GM19193 (cell line): ENCODE data around the gene RING1.

Source experiments
- POLR2A ChIP-seq: IDR thresholded peaks from 4 replicates; pipeline ENCODE4 v1.6.1; 2011; ENCODE audit not compliant: insufficient read depth, insufficient read length; ENCODE audit errors: extremely low read depth

Gene RING1

DNA sequence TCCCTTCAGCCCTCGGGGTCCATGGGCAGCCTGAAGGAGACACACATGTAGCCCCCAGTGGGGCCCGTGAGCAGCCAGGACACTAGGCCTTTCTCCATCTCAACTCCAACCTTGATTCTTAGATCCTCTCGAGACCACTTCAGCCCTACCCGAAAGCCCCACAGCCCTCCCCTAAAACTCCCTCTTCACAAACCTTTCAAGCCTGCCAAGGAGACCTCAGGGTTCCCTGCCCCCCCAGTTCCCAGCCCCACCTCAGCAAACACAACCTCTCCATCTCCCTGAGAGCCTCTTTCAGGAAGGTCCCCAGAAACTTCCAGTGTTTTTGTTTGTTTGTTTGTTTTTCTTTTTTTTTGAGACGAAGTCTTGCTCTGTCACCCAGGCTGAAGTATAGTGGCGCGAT lies 27.2 kb upstream of the RING1 start:
- no peak for TF ChIP-seq POLR2A

DNA sequence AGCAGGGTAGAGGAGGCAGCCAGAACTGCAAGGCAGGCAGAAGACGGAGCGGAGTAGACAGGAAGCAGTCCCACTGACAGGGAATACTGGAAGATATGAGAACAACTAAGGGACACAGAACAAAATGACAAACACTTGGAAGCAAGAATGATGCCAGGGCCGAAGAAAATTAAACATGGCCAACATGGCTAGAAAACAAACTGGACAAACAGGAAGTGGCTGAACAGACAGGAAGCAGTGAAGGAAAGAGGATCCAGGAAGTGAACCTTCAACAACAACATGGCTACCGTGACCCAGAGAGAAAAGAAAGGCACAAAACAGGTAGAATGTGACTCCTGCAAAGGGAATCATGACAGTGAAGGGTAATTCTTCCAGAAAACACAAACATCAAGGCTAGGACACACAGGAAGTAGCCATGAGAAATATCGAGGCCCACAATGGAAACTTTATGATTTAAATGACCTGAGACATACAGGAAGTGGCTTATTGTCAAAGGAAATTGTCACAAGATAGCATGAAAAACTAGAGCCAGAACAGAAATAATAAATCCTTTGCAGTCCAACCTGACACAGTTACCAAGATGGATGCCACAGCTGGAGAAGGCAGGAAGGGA lies 25.1 kb upstream of the RING1 start:
- no peak for TF ChIP-seq POLR2A

DNA sequence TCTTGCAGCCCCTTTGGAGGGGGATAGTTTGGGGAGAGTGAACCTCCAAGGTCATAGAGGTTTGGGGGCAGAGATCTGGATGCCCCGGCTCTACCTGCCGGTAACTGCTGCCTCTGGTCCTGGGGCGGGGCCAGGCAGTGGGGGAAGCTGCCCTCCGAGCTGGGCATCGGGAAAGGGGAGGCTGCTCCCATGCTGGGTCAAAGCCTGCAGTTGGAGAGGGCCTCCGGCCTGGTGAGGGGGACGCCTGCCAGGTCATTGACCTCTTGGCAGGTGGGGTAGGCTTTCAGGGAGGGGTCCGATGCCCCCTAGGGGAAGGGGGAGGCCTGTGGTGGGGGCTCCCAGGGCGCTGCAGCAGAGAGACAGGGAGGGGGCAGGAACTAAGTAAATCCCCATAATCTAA lies 23.1 kb upstream of the RING1 start:
- no peak for TF ChIP-seq POLR2A

DNA sequence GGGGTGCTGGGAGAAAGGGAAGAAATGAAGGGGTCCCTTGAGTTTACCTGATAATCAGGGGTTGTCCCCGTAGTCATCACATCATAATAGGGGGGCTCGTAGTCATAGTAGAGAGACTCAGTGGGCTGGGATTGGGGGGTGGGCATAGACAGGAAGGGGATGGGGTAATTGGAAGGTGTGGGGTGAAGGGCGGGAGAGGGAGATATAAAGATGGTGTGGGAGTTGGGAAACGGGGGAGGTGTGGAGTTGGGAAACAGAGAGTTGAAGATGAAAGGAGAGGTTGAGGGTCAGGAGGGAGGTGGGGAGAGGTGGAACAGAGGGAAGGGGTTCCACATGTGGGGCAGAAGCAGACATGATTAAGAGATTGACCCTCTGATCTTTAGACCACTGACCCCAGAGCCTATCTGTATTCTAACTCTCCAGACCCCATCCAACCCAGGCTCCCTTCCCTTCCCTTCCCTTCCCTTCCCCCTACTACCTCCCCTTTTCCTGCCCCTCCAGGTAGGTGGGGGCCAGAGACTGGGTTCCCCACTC lies 22.6 kb upstream of the RING1 start:
- TF ChIP-seq POLR2A = no peak

DNA sequence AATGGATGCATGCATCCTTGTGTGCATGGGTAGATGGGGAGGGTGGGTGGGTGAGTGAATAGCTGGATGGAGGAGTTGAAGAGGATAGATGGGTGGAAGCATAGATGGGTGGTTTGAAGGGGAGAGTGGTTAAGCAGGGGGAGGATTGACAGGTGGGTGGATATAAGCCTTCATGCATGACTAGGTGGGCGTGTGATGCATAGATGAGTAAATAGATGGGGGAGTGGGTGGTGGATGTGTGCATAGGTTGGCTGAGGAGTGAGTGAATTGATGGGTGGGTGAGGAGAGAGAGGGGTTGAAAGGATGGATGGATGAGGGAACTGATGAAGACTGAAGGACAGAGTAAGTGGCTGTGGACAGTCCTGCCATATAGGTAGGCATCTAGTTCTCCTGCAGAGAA lies 20.5 kb upstream of the RING1 start:
- no peak for TF ChIP-seq POLR2A

DNA sequence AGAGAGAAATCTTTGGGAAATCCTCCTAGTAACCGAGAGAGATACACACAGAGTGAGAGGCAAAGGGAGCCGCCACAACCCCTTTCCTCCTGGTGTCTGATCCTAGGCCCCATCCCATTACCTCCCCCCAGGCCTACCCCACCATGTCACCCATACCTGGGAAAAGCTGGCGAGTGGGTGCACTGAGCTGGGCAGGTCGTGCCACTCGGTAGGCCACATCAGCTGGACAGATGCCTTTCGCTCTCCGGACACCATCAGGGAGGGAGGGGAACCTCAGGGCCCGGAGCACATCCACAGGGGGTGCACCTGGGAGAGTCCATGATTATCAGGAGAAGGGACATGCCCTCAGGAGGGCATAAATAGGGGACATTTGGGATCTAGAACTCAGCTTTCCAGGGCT lies 19.1 kb upstream of the RING1 start:
- TF ChIP-seq POLR2A = no peak

DNA sequence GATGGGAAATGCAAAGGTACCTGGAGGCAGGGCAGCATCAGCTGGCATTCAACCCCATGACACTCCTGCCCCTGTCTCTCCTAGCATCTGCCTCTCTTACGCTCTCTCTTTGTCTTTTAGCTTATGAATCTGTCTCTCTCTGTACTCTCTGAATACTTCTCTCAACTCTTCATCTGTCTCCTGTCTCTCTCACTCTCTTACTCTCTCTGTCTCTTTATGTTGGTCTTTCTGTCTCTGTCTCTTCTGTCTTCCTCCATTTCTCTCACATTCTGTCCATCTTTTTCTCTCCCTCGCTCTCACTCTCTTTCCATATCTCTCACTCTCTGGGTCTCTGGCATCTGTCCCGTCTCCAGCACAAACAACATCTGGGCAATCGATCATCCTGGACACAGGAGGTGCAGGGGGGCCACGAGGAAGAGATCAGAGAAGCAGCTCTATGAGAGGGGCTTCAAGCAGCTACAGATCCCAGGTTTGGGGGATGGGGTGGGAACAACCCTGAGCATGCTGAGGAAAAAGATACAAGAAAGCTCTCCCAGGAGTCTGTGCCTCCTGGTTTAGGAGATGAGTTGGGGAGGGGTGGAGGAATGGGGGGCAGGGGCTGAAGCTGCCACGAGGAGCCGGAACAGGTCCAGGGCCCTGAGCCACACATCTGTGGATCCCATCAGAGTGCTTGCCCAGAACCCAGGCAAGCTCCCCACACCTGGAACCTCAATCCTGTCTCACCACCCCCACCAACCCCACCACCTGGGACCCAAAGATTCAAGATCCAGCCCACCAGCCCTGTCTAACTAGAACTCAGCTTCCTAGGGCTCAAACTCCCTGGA lies 18.5 kb upstream of the RING1 start:
- TF ChIP-seq POLR2A = no peak

DNA sequence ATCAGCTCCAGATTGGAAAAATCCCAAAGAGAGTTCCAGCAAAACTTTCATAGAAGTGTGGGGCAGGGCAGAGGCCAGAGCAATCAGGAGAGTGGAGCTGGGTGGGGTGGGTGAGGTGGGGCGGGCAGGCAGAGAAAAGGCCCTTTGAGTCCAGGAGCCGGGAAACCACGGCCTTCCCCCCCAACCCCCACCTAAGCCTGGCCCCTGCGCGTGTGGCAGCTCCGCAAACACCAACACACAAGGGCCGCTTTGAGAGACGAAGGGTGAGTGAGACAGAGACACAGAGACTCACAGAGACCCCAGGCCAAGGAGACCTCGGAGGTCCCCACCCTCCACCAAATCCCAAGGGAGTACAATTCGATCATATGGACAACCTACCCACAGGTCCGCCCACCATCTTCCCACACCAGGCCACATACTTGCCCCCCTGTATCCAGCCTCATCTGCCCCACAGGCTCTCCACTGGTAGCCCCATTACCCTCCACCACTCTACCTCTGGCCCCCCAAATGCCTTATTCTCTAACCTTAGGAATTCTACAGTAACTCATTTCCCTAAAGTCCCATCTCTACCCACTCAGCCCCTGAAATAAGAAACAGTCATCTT lies 17.7 kb upstream of the RING1 start:
- TF ChIP-seq POLR2A = no peak

DNA sequence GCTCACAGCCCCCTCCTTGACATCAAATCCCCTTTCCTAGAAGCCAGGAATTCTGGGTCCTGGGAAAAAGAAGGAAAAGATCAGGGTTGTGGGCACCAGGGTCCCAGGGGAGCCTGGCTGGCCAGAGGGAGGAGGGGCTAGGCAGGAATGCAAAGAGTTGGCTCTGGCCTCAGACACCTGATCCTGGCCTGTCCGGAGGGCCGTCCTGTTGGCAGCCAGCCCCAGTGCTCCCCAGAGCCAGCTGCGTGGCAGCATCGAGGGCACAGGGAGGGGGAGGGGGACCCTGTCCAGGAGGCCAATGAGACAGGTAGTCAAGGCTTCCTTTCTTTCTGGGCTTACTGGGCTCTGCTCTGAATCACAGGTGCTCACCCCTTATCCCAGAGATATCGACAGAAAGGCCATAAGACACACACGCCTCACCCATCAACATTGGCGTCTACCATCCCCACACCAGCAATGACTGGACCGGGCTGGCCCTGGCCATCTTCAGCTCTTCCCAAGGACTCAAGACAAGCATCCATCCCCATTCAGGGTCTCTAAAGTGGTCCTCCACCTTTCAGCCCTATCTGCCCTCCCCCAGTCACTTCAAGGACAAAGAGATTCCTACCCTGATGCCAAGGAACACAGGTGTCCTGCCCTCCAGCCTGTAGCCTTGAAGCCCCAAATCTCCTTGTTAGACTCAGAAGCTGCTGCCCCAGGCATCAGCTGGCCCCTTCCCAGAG lies 16.8 kb upstream of the RING1 start:
- TF ChIP-seq POLR2A = no peak

DNA sequence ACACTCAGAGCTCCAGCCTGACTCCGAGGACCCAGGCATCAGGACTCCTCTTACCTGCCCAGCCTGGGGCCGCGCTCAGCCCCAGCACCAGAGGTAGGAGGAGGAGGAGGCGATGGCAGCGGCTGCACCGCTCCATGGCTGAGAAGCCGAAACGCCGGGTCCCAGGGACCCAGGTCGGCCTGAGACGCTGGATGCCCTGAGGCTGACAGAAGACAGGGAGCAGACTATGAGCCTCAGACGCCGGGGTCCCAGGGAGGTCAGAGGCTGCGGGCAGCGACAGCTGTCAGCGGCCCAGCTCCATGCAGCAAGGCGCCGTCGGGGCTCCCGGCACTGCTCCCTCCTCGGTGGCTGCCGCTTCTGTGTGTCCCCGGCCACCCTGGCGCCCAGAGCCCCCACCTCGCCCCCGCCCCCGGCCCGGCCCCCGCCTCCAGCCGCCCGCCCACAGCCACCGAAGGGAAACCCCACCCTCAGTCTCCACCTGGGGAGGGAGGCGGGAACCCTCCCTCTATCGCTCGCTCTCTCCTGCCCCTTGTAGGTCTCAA lies 16.1 kb upstream of the RING1 start, which contains the start of gene COL11A2:
TSS of gene COL11A2 (minus strand) at position 363 of the 542 bp plus-strand sequence. CDS start at position 136, 227 bp downstream.
- TF ChIP-seq POLR2A = no peak

DNA sequence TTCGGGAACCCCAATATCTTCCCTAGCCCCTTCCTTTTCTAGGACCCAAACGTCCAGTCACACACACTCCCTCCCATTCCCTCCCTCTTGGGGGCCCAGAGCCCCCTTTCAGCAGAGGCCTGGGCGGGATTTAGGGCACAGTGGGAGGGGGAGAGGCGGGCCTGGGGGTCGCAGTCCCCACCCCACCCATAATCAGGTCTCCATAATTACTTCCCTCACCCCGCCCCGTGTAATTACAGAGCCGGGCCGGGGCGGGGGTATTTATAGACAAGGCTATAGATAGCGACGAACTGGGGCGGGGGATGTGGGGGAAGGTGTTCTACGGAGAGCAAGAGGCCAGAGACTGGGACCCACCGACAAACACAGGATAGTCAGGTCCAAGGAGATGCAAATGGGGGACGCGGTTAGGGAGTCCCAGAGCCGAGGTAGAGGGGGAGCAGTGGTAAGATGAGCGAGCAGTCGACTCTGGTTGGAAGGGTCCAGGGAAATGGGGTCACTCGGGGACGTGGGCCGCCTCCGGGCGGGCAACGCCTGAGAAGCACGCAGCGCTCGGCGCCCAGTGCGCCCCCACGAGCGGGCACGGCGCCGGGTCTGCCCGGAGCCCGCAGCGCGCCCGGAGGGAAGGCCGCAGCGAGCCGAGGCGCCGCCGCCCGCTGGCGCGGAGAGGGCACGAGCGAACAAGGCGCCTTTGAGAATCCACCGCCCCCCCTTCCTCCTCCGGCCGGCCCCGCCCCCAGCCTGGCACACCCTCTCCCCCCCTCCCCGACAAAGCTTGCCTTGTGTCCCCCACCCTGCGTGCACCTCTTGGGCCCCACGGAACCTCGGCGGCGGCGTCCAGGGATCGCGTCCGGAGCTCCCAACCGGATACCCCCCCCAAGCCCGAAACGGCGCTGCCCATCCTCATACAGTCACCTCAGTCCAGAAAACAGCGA lies 15.4 kb upstream of the RING1 start:
- TF ChIP-seq POLR2A = no peak

DNA sequence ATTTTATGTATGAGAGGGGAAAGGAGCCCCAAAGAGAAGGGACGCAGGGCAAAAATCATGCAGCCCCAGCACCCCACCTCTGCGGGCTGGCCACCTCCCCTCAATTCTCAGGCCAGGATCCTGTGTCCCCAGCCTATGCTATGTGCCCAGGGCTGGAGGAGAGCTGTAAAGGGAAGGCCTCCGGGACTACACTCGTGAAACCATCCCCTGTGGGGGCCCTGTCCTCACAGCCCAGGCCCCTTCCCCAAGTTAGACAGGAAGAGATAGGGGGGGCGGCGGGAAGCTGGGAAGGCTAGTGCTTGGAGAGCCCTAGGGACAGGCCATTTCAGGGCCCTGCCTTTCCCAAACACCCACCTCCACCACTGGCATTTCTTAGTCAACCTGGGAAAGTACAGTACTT lies 14.7 kb upstream of the RING1 start:
- no peak for TF ChIP-seq POLR2A

DNA sequence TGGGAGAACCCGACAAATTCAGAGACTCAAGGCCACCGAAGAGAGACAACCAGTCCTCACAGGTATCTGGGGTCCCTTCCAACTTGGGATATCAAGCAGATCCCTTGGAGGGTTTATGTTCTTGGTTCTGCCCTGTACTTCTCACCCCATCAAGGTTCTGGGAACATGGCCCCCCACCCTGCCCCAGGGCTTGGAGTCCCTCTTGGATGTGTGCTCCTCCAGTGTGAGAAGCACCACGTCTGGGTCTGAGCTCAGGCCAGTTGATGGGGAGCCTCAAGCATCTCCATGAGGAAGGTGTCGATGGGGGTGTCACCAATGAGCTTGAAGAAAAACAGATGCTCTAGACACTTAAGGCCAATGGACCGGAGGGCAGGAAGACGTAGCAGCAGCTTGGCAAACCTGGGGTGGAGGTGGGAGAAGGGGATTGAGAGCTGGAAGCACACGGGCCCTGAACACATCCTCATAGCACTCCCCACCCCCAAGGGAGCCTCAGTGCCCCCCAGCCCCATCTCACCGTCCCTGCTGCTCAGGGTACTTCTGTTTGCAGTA lies 13.8 kb upstream of the RING1 start:
- no peak for TF ChIP-seq POLR2A
